ENCODE measurements around the gene MTMR12. TPM values are rescaled to one million over a fixed set of nuclear protein-coding genes. Genes with fewer than 3 reads are reported as not detected.

MTMR12 gene
- polyA plus RNA-seq, 5 donors: 30.1 to 37.0 (median 31.4) TPM

GRCh38 chr5:32206053-32206452, 106.7 kb downstream of the MTMR12 start:
- DNase-seq: no peak

- no peak for DNase-seq
These were observed 110.3 kb downstream of the MTMR12 start for GRCh38 chr5:32202394-32202793.

- DNase-seq: no peak
These were observed 111.5 kb downstream of the MTMR12 start for GRCh38 chr5:32201122-32201753.

GRCh38 chr5:32197032-32197431, 115.7 kb downstream of the MTMR12 start:
- DNase-seq: no peak

DNA sequence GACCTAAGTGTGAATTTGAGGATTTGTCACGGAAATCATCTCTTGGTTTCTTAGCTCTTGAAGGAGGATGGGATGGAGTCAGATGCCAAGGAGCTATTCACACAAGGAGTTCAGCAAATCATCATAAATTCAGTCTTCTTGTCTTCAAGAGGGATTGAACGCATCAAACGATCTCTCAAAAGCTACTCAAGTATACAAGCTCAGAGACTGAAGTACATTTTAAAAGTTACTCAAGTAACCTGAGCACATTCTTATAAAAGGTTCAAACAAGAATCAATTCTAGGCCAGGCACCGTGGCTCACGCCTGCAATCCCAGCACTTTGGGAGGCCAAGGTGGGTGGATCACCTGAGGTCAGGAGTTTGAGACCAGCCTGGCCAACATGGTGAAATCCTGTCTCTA, 117.5 kb downstream of the MTMR12 start:
- no peak for DNase-seq

GRCh38 chr5:32193591-32193990, 119.1 kb downstream of the MTMR12 start:
- DNase-seq: peak; percentile 78 to 81

GRCh38 chr5:32190095-32190494, 122.6 kb downstream of the MTMR12 start:
- DNase-seq: no peak

DNA sequence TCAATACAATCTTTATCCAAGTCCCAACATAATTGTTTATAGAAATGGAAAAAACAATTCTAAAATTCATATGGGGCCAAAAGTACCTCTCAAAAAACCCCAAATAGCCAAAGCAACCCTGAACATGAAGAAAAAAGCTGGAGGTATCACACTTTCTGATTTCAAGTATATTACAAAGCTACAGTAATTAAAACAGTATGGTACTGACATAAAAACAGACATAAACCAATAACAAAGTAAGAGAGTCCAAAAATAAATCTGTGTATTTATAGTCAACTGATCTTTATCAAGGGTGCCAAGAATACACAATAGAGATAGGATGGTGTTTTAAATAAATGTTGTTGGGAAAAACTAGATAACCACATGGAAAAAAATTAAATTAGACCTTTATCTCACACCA, 125.1 kb downstream of the MTMR12 start:
- no peak for DNase-seq

DNA sequence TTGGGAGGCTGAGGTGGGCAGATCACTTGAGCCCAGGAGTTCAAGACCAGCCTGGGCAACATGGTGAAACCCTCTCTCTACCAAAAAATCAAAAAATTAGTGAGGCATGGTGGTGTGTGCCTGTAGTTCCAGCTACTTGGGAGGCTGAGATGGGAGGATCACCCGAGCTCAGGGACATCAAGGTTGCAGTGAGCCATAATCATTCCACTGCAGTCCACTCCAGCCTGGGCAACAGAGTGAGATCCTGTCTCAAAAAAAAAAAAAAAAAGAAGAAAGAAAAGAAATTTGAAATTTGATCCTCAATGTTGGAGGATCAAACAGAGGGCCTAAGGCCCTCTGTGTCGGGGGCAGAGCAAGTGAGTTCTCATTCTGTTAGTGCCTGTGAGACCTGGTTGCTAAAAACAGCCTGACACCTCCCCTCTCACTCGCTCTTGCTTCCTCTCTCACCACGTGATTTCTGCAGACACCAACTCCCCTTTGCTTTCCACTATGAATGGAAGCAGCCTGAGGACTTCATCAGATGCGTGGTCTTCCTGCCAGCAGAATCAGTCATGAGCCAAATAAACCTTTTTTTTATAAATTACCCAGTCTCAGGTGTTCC, 130.2 kb downstream of the MTMR12 start:
- no peak for DNase-seq

Other genes with a start within 250 kb of the MTMR12 start
- 10 to 100 TPM; 80.7 to 91.9 (median 90.8) TPM for gene GOLPH3, start 138.6 kb downstream of the MTMR12 start, polyA plus RNA-seq (ENCODE audit: insufficient read depth in 1 of 5, insufficient read length in 5 of 5, low replicate concordance in 1 of 5)
- gene ZFR, start 131.8 kb upstream of the MTMR12 start, polyA plus RNA-seq (ENCODE audit: insufficient read depth in 1 of 5, insufficient read length in 5 of 5, low replicate concordance in 1 of 5): 100 to 1,000 TPM in 4 of 5 donors, 10 to 100 TPM in 1; 78.1 to 118 (median 112) TPM

All from right lung (tissue), 5 donors.